Activated gamma-delta T cell (primary cell): Measurements from ENCODE around the gene HCN1.
A peak's percentile ranks its signal among the peaks of the same experiment; 100 is the strongest.

ENCODE experiments used
- DNase-seq: peaks from one replicate; lab custom pipeline; 2025; lab: John Stamatoyannopoulos, UW

HCN1 gene

GRCh38 chr5:45288746-45289145 lies 407.4 kb downstream of the HCN1 start:
- DNase-seq: no peak

GRCh38 chr5:45284436-45284835 lies 411.7 kb downstream of the HCN1 start:
- DNase-seq: no peak

GRCh38 chr5:45281081-45281480 lies 415.1 kb downstream of the HCN1 start:
- no peak for DNase-seq

- DNase-seq: no peak
Observed at GRCh38 chr5:45279109-45279508, 417.1 kb downstream of the HCN1 start.

GRCh38 chr5:45277860-45278259 lies 418.3 kb downstream of the HCN1 start:
- no peak for DNase-seq

GRCh38 chr5:45274241-45274640 lies 421.9 kb downstream of the HCN1 start:
- no peak for DNase-seq

- no peak for DNase-seq
Observed at GRCh38 chr5:45271626-45272025, 424.6 kb downstream of the HCN1 start.

GRCh38 chr5:45264447-45264846 lies 431.7 kb downstream of the HCN1 start:
- no peak for DNase-seq

- no peak for DNase-seq
Observed at GRCh38 chr5:45262061-45262590, 434.1 kb downstream of the HCN1 start.

- DNase-seq: no peak
Observed at GRCh38 chr5:45261125-45261524, 435.1 kb downstream of the HCN1 start.

- DNase-seq: no peak
Observed at GRCh38 chr5:45260292-45260691, 435.9 kb downstream of the HCN1 start.

- no peak for DNase-seq
Observed at GRCh38 chr5:45252978-45253377, 443.2 kb downstream of the HCN1 start.

- DNase-seq: no peak
Observed at GRCh38 chr5:45252541-45252940, 443.6 kb downstream of the HCN1 start.

- peak; percentile 8 for DNase-seq
Observed at GRCh38 chr5:45225571-45226031, 470.6 kb downstream of the HCN1 start.

GRCh38 chr5:45205403-45205961 lies 490.7 kb downstream of the HCN1 start:
- DNase-seq: no peak
